H9 (cell line): Measurements from ENCODE around the gene HEPHL1. TPM values are rescaled to one million over a fixed set of nuclear protein-coding genes. Genes with fewer than 3 reads are reported as not detected.

ENCODE experiments used
- DNase-seq: peaks from one replicate; pipeline ENCODE4 v3.0.0-alpha.2; 2017
- H2AFZ ChIP-seq: one replicate; pipeline ENCODE4 v1.6.1; 2013; ENCODE audit warnings: mild to moderate bottlenecking, low read length, control low read depth, moderate library complexity
- H2AK5ac ChIP-seq: 2 replicates; pipeline ENCODE4 v1.6.1; 2013; ENCODE audit warnings: low read length, control low read depth, mixed read lengths; ENCODE audit not compliant: insufficient read length
- H2BK120ac ChIP-seq: one replicate; pipeline ENCODE4 v1.6.1; 2013; ENCODE audit warnings: low read depth, mild to moderate bottlenecking, low read length, control low read depth, inconsistent platforms; ENCODE audit not compliant: poor library complexity, severe bottlenecking
- H2BK12ac ChIP-seq: 2 replicates; pipeline ENCODE4 v1.6.1; 2013; ENCODE audit warnings: low read length, control low read depth, mixed read lengths, low read depth; ENCODE audit not compliant: insufficient read length
- H2BK15ac ChIP-seq: 2 replicates; pipeline ENCODE4 v1.6.1; 2013; ENCODE audit warnings: low read depth, low read length, control low read depth
- H2BK20ac ChIP-seq: one replicate; pipeline ENCODE4 v1.6.1; 2013; ENCODE audit warnings: low read depth, mild to moderate bottlenecking, low read length, control low read depth, inconsistent platforms; ENCODE audit not compliant: poor library complexity, severe bottlenecking
- H2BK5ac ChIP-seq: 2 replicates; pipeline ENCODE4 v1.6.1; 2013; ENCODE audit warnings: low read length, control low read depth, mixed read lengths; ENCODE audit not compliant: insufficient read length
- H3K14ac ChIP-seq: 2 replicates; pipeline ENCODE4 v1.6.1; 2013; ENCODE audit warnings: low read length, control low read depth; ENCODE audit not compliant: insufficient read depth
- H3K18ac ChIP-seq: 2 replicates; pipeline ENCODE4 v1.6.1; 2013; ENCODE audit warnings: low read depth, mild to moderate bottlenecking, mixed read lengths, low read length, control low read depth; ENCODE audit not compliant: insufficient read length
- H3K23ac ChIP-seq: 2 replicates; pipeline ENCODE4 v1.6.1; 2013; ENCODE audit warnings: low read length, control low read depth, mixed read lengths, low read depth; ENCODE audit not compliant: insufficient read length
- H3K23me2 ChIP-seq: 2 replicates; pipeline ENCODE4 v1.6.1; 2013; ENCODE audit warnings: low read depth, mild to moderate bottlenecking, mixed read lengths, low read length, control low read depth; ENCODE audit not compliant: insufficient read length, poor library complexity, severe bottlenecking
- H3K27ac ChIP-seq: 2 replicates; pipeline ENCODE4 v1.5.1; 2013; ENCODE audit warnings: low read length, control low read depth, mixed read lengths, low read depth; ENCODE audit not compliant: insufficient read length
- H3K27me3 ChIP-seq: 2 replicates; pipeline ENCODE4 v1.6.1; 2013; ENCODE audit warnings: low read length, control low read depth, inconsistent platforms; ENCODE audit not compliant: insufficient read depth
- H3K4ac ChIP-seq: 2 replicates; pipeline ENCODE4 v1.6.1; 2013; ENCODE audit warnings: low read depth, mild to moderate bottlenecking, control low read depth, inconsistent platforms, low read length, moderate library complexity
- H3K4me1 ChIP-seq: 2 replicates; pipeline ENCODE4 v1.6.1; 2013; ENCODE audit warnings: low read length, control low read depth, inconsistent platforms; ENCODE audit not compliant: insufficient read depth
- H3K4me2 ChIP-seq: 2 replicates; pipeline ENCODE4 v1.6.1; 2013; ENCODE audit warnings: low read length, control low read depth, mixed read lengths; ENCODE audit not compliant: insufficient read length, insufficient read depth
- H3K56ac ChIP-seq: 2 replicates; pipeline ENCODE4 v1.6.1; 2013; ENCODE audit warnings: low read depth, mild to moderate bottlenecking, mixed read lengths, low read length, control low read depth; ENCODE audit not compliant: insufficient read length
- H3K79me1 ChIP-seq: 2 replicates; pipeline ENCODE4 v1.6.1; 2013; ENCODE audit warnings: low read depth, mild to moderate bottlenecking, moderate library complexity, low read length, control low read depth, inconsistent platforms; ENCODE audit not compliant: insufficient read depth, poor library complexity, severe bottlenecking
- H3K79me2 ChIP-seq: 2 replicates; pipeline ENCODE4 v1.6.1; 2013; ENCODE audit warnings: low read length, control low read depth, inconsistent platforms; ENCODE audit not compliant: insufficient read depth
- H3K9ac ChIP-seq: 2 replicates; pipeline ENCODE4 v1.6.1; 2013; ENCODE audit warnings: low read length, control low read depth, mixed read lengths; ENCODE audit not compliant: insufficient read length; ENCODE audit errors: extremely low read depth
- H3K9me3 ChIP-seq: one replicate; pipeline ENCODE4 v1.6.1; 2013; ENCODE audit warnings: low read depth, low read length, inconsistent platforms; ENCODE audit not compliant: control insufficient read depth
- H3T11ph ChIP-seq: one replicate; pipeline ENCODE4 v1.6.1; 2013; ENCODE audit warnings: mild to moderate bottlenecking, low read length, control low read depth, inconsistent platforms
- H4K20me1 ChIP-seq: one replicate; pipeline ENCODE4 v1.6.1; 2013; ENCODE audit not compliant: control insufficient read depth, insufficient read length, insufficient read depth
- H4K5ac ChIP-seq: 2 replicates; pipeline ENCODE4 v1.6.1; 2013; ENCODE audit warnings: low read depth, mild to moderate bottlenecking, mixed read lengths, low read length, control low read depth; ENCODE audit not compliant: insufficient read length
- H4K8ac ChIP-seq: replicated peaks from 2 replicates; pipeline ENCODE4 v1.6.1; 2013; ENCODE audit warnings: low read length, control low read depth, mixed read lengths, low read depth; ENCODE audit not compliant: insufficient read length
- H4K91ac ChIP-seq: 2 replicates; pipeline ENCODE4 v1.6.1; 2013; ENCODE audit warnings: low read depth, mild to moderate bottlenecking, moderate library complexity, mixed read lengths, low read length, control low read depth; ENCODE audit not compliant: insufficient read length
- H3K27ac Mint-ChIP-seq, 3 experiments: 2 replicates in 2 of 3; 3 replicates in 1 of 3; pipeline ENCODE4 v1.8.0; 2020 to 2021; ENCODE audit warnings: mixed read lengths in 3 of 3, mild to moderate bottlenecking in 1 of 3, moderate library complexity in 1 of 3
- H3K27me3 Mint-ChIP-seq: 2 replicates; pipeline ENCODE4 v1.8.0; 2021; ENCODE audit warnings: low read depth, mild to moderate bottlenecking, moderate library complexity, mixed read lengths
- H3K36me3 Mint-ChIP-seq, 3 experiments: 2 replicates in 2 of 3; 3 replicates in 1 of 3; pipeline ENCODE4 v1.8.0; 2020 to 2021; ENCODE audit warnings: low read depth in 3 of 3, mixed read lengths in 3 of 3; ENCODE audit not compliant: insufficient read depth in 1 of 3
- H3K4me1 Mint-ChIP-seq, 2 experiments: 2 replicates each; pipeline ENCODE4 v1.8.0; 2020; ENCODE audit warnings: mixed read lengths in 2 of 2
- H3K4me3 Mint-ChIP-seq, 2 experiments: 2 replicates in 1 of 2; 3 replicates in 1 of 2; pipeline ENCODE4 v1.8.0; 2020 to 2021; ENCODE audit warnings: mild to moderate bottlenecking in 2 of 2, mixed read lengths in 2 of 2, moderate library complexity in 1 of 2
- H3K9me3 Mint-ChIP-seq, 2 experiments: 2 replicates in 1 of 2; 3 replicates in 1 of 2; pipeline ENCODE4 v1.8.0; 2020; ENCODE audit warnings: mild to moderate bottlenecking in 2 of 2, mixed read lengths in 2 of 2, moderate library complexity in 1 of 2
- CTCF ChIP-seq: fragments of 200-600 bp; sonication (generic); conservative IDR thresholded peaks from 3 replicates; pipeline ENCODE4 v1.8.0; 2021; ENCODE audit warnings: antibody characterized with exemption, mild to moderate bottlenecking
- WGBS: extraction: QIAGEN DNeasy Blood & Tissue Kit; methylation state at CpG from one replicate; pipeline ENCODE4 v1.1.7; 2013; ENCODE audit warnings: missing lambda C conversion rate, low lambda C conversion rate, mixed read lengths; ENCODE audit not compliant: insufficient read length; ENCODE audit errors: extremely low coverage; 5-methylcytosine and 5-hydroxymethylcytosine counted together
- total RNA-seq: library from RNA; stranded (reverse); gene quantifications from 2 replicates; pipeline ENCODE4 v1.2.1, GENCODE V29; 2021

The HEPHL1 gene
- total RNA-seq, 1 experiment from 2014 or later: not detected

DNA sequence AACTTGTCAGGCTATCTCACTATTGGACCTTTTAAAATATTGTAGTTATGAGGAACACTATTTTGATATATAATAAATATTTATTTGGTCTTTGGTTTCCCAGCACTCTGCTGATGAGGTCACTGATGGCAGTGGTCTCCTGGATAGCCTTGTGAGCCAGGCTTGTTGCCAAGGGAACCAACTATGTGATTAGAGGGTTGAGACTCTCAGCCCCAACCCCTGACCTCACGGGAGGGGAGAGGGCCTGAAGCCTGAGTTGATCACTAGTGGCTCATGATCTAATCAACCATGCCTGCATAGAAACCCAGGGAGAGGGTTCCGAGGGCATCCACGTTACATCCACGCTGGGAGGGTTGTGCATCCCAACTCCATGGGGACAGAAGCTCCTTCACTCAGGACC, 118.3 kb downstream of the HEPHL1 start:
- DNase-seq: peak; percentile 53
- Histone ChIP-seq H3K23me2 (no peaks in the 10 kb centered on the region), H4K20me1 (no peaks in the 10 kb centered on the region), H2BK15ac (no peak overlapping the region), H2AK5ac (no peak overlapping the region), H3K4ac (no peak overlapping the region), H2AFZ (no peak overlapping the region), H4K8ac (no peak overlapping the region), H2BK120ac (no peak overlapping the region), H2BK20ac (no peak overlapping the region), H3K4me1 (peaks cover 6% of the 10 kb centered on the region; the same call in 1 of the 2 replicates), H3K9me3 (no peaks in the 10 kb centered on the region), H3K27me3 (no peaks in the 10 kb centered on the region; the same call in 1 of the 2 replicates), H3K18ac (no peak overlapping the region), H2BK5ac (no peak overlapping the region), H3K56ac (no peak overlapping the region), H3K27ac (no peak overlapping the region), H2BK12ac (no peak overlapping the region), H4K5ac (no peak overlapping the region), H3K14ac (no peak overlapping the region; the same call in 1 of the 2 replicates), H3K79me1 (peaks cover 14% of the 10 kb centered on the region), H3K4me2 (no peak overlapping the region), H3K79me2 (peaks cover 63% of the 10 kb centered on the region; the same call in 1 of the 2 replicates), H3T11ph (no peak overlapping the region), H3K23ac (no peak overlapping the region), H4K91ac (no peak overlapping the region), H3K9ac (no peak overlapping the region)
- H3K4me1 Mint-ChIP-seq: peaks cover 73 to 77% of the 10 kb centered on the region in 2 experiments
- H3K9me3 Mint-ChIP-seq: no peaks in the 10 kb centered on the region; a peak in 1 of 5 replicates
- no peaks in the 10 kb centered on the region for H3K27me3 Mint-ChIP-seq
- peaks cover 6 to 14% (median 12%) of the 10 kb centered on the region in 3 experiments; a peak in 6 of 7 replicates for H3K36me3 Mint-ChIP-seq
- H3K27ac Mint-ChIP-seq: no peak overlapping the region; a peak in 1 of 7 replicates
- no CpG with 5 or more reads among the region's 4 CpGs for WGBS
- TF ChIP-seq CTCF: no peak
- no peak overlapping the region for H3K4me3 Mint-ChIP-seq
